GM12874 (cell line): ENCODE results near the gene SRF.

Source experiments
- TF ChIP-seq, protein P1 (sequence below): IDR thresholded peaks from 2 replicates; pipeline ENCODE4 v1.5.1; 2011; ENCODE audit warnings: low read depth, mild to moderate bottlenecking, control low read depth, low read length, moderate library complexity; ENCODE audit not compliant: insufficient read depth

The SRF gene

DNA sequence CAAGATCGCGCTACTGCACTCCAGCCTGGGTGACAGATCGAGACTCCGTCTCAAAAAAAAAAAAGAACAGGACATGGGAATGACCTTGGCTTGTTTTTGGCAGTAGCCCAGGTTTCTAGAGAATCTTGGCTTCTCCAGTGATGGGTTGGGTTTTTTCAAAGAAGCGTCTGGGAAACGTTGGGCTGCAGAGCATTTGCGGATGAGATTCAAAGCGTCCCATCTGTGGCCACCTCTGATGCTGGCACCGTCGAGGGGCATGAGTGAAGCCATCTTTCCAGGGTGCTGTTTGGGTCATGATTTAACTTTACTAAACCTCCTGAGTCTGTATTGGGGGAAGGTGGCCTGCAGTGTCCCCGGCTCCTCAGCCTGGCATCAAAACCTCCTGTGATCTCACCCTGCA lies 43.2 kb upstream of the SRF start:
- TF ChIP-seq, protein P1, sequence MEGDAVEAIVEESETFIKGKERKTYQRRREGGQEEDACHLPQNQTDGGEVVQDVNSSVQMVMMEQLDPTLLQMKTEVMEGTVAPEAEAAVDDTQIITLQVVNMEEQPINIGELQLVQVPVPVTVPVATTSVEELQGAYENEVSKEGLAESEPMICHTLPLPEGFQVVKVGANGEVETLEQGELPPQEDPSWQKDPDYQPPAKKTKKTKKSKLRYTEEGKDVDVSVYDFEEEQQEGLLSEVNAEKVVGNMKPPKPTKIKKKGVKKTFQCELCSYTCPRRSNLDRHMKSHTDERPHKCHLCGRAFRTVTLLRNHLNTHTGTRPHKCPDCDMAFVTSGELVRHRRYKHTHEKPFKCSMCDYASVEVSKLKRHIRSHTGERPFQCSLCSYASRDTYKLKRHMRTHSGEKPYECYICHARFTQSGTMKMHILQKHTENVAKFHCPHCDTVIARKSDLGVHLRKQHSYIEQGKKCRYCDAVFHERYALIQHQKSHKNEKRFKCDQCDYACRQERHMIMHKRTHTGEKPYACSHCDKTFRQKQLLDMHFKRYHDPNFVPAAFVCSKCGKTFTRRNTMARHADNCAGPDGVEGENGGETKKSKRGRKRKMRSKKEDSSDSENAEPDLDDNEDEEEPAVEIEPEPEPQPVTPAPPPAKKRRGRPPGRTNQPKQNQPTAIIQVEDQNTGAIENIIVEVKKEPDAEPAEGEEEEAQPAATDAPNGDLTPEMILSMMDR: no peak

DNA sequence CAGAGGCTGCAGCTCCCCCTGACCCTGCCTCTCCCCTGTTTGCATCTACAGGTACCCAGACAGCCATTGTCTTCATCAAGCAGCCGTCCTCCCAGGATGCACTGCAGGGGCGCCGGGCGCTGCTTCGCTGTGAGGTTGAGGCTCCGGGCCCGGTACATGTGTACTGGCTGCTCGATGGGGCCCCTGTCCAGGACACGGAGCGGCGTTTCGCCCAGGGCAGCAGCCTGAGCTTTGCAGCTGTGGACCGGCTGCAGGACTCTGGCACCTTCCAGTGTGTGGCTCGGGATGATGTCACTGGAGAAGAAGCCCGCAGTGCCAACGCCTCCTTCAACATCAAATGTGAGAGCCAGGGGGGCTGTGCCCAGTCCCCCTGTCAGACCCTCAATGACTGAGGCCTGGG lies 42.1 kb upstream of the SRF start:
- TF ChIP-seq, protein P1: no peak

DNA sequence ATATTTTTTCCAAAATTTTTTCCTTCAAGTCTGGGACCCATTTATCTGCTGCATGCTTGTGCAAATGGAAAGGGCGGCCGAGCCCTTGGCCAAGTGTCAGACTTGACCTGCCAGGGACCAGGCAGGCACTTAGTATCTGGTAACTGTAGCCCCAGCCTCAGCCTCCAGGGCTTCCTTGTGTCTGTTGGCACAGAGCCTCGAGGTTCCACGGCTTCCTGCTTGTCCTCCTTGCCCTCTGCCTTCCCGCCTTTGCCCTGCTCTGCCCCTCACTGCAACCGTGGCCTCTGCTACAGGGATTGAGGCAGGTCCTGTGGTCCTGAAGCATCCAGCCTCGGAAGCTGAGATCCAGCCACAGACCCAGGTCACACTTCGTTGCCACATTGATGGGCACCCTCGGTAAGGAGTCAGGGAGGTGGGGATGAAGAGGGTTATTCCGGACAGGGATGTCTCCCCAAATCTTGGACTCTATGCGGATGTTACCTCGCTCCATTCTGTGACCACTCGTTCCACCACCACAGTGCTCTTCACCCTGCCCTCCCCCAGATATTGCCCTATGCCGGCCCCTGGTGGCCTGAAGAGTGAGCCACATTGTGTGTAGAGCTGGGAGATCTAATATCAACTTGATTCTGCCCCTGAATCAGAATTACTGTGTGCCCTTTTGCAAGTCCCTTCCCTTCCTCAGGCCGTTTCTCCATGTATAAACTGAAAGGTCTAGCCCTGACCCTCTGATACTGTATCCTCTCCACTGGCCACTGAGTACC lies 41.5 kb upstream of the SRF start:
- TF ChIP-seq, protein P1: peak; percentile 55

DNA sequence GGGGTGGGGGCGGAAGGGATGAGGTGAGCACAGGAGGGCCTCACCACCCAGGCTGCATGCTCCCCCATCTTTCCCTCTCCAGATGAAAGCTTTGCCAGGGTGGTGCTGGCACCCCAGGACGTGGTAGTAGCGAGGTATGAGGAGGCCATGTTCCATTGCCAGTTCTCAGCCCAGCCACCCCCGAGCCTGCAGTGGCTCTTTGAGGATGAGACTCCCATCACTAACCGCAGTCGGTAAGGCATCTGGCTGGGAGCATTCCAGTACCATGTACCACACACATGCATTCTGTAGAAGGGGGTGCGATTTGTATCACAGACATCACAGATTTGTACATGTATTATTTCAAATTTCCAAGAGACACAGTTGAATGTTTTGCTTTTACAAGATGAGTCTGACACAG lies 40.6 kb upstream of the SRF start:
- TF ChIP-seq, protein P1: no peak

DNA sequence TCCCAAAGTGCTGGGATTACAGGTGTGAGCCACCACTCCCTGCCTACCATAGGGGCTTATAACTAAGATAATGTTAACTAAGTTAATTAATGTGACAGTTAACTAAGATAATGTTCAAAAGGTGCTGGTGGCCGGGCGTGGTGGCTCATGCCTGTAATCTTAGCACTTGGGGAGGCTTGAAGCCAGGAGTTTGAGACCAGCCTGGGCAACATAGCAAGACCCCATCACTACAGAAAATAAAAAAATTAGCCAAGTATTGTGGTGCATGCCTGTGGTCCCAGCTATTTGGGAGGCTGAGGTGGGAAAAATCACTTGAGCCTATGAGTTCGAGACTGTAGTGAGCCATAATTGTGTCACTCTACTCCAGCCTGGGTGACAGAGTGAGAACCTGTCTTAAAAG lies 32.8 kb upstream of the SRF start:
- TF ChIP-seq, protein P1: no peak

DNA sequence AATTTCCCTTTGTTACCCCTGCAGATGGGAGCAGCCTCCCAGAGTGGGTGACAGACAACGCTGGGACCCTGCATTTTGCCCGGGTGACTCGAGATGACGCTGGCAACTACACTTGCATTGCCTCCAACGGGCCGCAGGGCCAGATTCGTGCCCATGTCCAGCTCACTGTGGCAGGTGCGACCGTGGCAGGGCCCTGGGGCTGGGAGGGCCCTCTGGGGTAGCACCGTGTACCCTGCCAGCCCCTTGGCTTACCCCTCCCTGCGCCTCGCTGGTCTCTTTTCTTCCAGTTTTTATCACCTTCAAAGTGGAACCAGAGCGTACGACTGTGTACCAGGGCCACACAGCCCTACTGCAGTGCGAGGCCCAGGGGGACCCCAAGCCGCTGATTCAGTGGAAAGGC lies 29.4 kb upstream of the SRF start:
- TF ChIP-seq, protein P1: no peak

DNA sequence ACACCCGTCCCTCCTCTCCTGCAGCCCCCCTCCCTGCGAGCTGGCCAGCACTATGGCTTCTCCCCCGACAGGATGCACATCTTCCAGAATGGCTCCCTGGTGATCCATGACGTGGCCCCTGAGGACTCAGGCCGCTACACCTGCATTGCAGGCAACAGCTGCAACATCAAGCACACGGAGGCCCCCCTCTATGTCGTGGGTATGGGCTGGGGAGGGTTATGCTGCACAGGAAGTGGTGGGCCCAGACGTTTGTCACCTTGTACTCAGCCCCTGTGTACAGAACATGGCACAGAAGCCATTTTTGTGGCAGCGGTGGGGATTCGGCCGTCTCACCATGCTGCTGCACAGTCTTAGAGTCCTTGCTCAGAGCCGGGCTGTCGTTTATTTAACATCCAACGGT lies 29.0 kb upstream of the SRF start:
- TF ChIP-seq, protein P1: no peak
